Mammary epithelial cell (primary cell): ENCODE results near the gene ME2.
"Not testable (repeated sequence)": the region's sequence is repeated elsewhere in the genome, so short reads cannot be mapped to it uniquely, and the experiment has no call there.

Experiments used
- CTCF ChIP-seq, 2 donors: IDR thresholded peaks in 1 of 2; conservative IDR thresholded peaks in 1 of 2; 2 replicates each; pipeline ENCODE4 v1.5.1; 2011 to 2012; ENCODE audit warnings: inconsistent platforms in 2 of 2, low read length in 2 of 2, mild to moderate bottlenecking in 2 of 2, control low read depth in 1 of 2, low read depth in 1 of 2; ENCODE audit not compliant: insufficient read depth in 1 of 2; ENCODE audit errors: extremely low read depth in 1 of 2
- EZH2 ChIP-seq: IDR thresholded peaks from 2 replicates; pipeline ENCODE4 v1.6.1; 2012; ENCODE audit warnings: low read length, inconsistent platforms, borderline replicate concordance

- TF ChIP-seq CTCF (conservative IDR thresholded peaks at IDR 0.05 in 1 of 2, IDR thresholded peaks at IDR 0.05 in 1 of 2; ENCODE audit: extremely low read depth in 1 of 2, insufficient read depth in 1 of 2, low read depth in 1 of 2, low read length in 2 of 2); EZH2: not testable (repeated sequence)
These were observed 93.5 kb downstream of the ME2 start for GRCh38 chr18:50972404-50972803.
